Stimulated activated CD8-positive, alpha-beta memory T cell treated with anti-CD3 and anti-CD28 coated beads, Interleukin-2, amount 100 ng/mL, for 1 hour (primary cell): Measurements from ENCODE around the gene CELA2B.
"Not testable (repeated sequence)": the region's sequence is repeated elsewhere in the genome, so short reads cannot be mapped to it uniquely, and the experiment has no call there.

Experiments
- DNase-seq, 2 donors: peaks; one replicate each; pipeline ENCODE4 v3.0.0-alpha.2; 2020; ENCODE audit warnings: low read depth in 2 of 2

Gene CELA2B

GRCh38 chr1:15468145-15468544 lies 7.8 kb upstream of the CELA2B start:
- no peak for DNase-seq

GRCh38 chr1:15469361-15469760 lies 6.5 kb upstream of the CELA2B start:
- DNase-seq, result no peak

- DNase-seq, result not testable (repeated sequence)
Observed at GRCh38 chr1:15469821-15470448, 6.0 kb upstream of the CELA2B start.

- DNase-seq, result not testable (repeated sequence)
Observed at GRCh38 chr1:15471067-15471466, 4.8 kb upstream of the CELA2B start.

- not testable (repeated sequence) for DNase-seq
Observed at GRCh38 chr1:15471723-15472122, 4.2 kb upstream of the CELA2B start.

GRCh38 chr1:15472587-15472986 lies 3.3 kb upstream of the CELA2B start:
- DNase-seq, result no peak

GRCh38 chr1:15476927-15477326 lies 1.0 kb downstream of the CELA2B start:
- no peak for DNase-seq

GRCh38 chr1:15477646-15478212 lies 1.8 kb downstream of the CELA2B start:
- no peak for DNase-seq

- no peak for DNase-seq
Observed at GRCh38 chr1:15479654-15480347, 3.9 kb downstream of the CELA2B start.

- DNase-seq, result not testable (repeated sequence)
Observed at GRCh38 chr1:15482455-15482854, 6.6 kb downstream of the CELA2B start.

- DNase-seq, result not testable (repeated sequence)
Observed at GRCh38 chr1:15482983-15483543, 7.2 kb downstream of the CELA2B start.

GRCh38 chr1:15483971-15484370 lies 8.1 kb downstream of the CELA2B start:
- DNase-seq, result no peak

- not testable (repeated sequence) for DNase-seq
Observed at GRCh38 chr1:15484443-15484842, 8.5 kb downstream of the CELA2B start.

GRCh38 chr1:15485636-15486035 lies 9.7 kb downstream of the CELA2B start:
- DNase-seq, result no peak

- not testable (repeated sequence) for DNase-seq
Observed at GRCh38 chr1:15486844-15487610, 11.1 kb downstream of the CELA2B start.

GRCh38 chr1:15488371-15488770 lies 12.5 kb downstream of the CELA2B start:
- DNase-seq, result no peak

- no peak for DNase-seq
Observed at GRCh38 chr1:15489052-15489736, 13.3 kb downstream of the CELA2B start.

- DNase-seq, result not testable (repeated sequence)
Observed at GRCh38 chr1:15491010-15491409, 15.1 kb downstream of the CELA2B start.

GRCh38 chr1:15492596-15492995 lies 16.7 kb downstream of the CELA2B start:
- no peak for DNase-seq

GRCh38 chr1:15493869-15494390 lies 18.0 kb downstream of the CELA2B start:
- DNase-seq, result no peak
